ENCODE measurements around the gene PPIH. TPM values are rescaled to one million over a fixed set of nuclear protein-coding genes. Genes with fewer than 3 reads are reported as not detected.

Gene PPIH
- total RNA-seq, 3 donors from 2014 or later = 97.4 to 122 (median 117) TPM

Other genes starting within 250 kb of the PPIH start
- gene ZMYND12, start 202.4 kb upstream of the PPIH start, total RNA-seq = under 1 TPM in 2 of 3 donors, not detected in 1; 0.11 to 0.28 TPM
- gene PPCS, start 201.9 kb upstream of the PPIH start, total RNA-seq = 10 to 100 TPM; 45.4 to 47.5 (median 46.2) TPM
- under 1 TPM; 0.22 to 0.89 (median 0.55) TPM for gene CCDC30, start 195.1 kb upstream of the PPIH start, total RNA-seq
- gene YBX1, start 24.0 kb downstream of the PPIH start, total RNA-seq = 1,000 to 10,000 TPM; 1,281 to 1,520 (median 1,366) TPM
- gene CLDN19, start 81.8 kb downstream of the PPIH start, total RNA-seq = not detected
- gene P3H1, start 108.6 kb downstream of the PPIH start, total RNA-seq = 10 to 100 TPM; 40.4 to 44.7 (median 41.6) TPM
- 1 to 10 TPM; 4.5 to 7.9 (median 5.0) TPM for gene C1orf50, start 108.8 kb downstream of the PPIH start, total RNA-seq
- gene TMEM269, start 126.6 kb downstream of the PPIH start, total RNA-seq = under 1 TPM in 2 of 3 donors, not detected in 1; 0.10 to 0.24 TPM
- 1 to 10 TPM; 1.8 to 2.4 (median 2.1) TPM for gene ERMAP, start 158.7 kb downstream of the PPIH start, total RNA-seq
- gene SVBP, start 159.0 kb downstream of the PPIH start, total RNA-seq = 10 to 100 TPM in 2 of 3 donors, 1 to 10 TPM in 1; 9.2 to 10.7 (median 10.2) TPM
- 1 to 10 TPM; 5.5 to 6.5 (median 5.9) TPM for gene ZNF691, start 188.2 kb downstream of the PPIH start, total RNA-seq